ENCODE results near the gene TMEM234.

DNA sequence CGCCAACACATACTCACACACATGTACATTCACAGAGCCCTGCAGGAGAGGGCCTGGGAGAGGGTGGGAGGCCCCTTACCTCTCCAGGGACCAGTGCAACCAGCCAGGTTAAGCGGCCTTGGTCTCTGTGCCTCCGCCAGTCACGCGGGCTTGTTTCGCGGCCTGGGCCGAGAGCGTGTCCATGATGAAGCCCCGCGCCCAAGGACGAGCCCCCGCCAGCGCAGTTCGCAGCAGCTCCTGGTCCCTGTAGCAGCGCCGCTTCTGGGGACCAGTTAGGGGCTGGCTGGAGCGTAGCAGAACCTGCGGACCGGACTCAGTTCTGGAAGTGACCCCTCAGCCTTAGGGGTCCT, 17.6 kb upstream of the TMEM234 start:
- TF ChIP-seq ARNTL (CRISPR knock-in tag; IDR thresholded peaks at IDR 0.05; ENCODE audit: borderline replicate concordance, low read depth) = no peak
- no peak for TF ChIP-seq RARB (CRISPR knock-in tag; IDR thresholded peaks at IDR 0.05)
- TF ChIP-seq, protein P1, sequence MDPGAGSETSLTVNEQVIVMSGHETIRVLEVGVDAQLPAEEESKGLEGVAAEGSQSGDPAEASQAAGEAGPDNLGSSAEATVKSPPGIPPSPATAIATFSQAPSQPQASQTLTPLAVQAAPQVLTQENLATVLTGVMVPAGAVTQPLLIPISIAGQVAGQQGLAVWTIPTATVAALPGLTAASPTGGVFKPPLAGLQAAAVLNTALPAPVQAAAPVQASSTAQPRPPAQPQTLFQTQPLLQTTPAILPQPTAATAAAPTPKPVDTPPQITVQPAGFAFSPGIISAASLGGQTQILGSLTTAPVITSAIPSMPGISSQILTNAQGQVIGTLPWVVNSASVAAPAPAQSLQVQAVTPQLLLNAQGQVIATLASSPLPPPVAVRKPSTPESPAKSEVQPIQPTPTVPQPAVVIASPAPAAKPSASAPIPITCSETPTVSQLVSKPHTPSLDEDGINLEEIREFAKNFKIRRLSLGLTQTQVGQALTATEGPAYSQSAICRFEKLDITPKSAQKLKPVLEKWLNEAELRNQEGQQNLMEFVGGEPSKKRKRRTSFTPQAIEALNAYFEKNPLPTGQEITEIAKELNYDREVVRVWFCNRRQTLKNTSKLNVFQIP (CRISPR knock-in tag; IDR thresholded peaks at IDR 0.05; ENCODE audit: borderline replicate concordance, low read depth) = no peak
- TF ChIP-seq, protein P2, sequence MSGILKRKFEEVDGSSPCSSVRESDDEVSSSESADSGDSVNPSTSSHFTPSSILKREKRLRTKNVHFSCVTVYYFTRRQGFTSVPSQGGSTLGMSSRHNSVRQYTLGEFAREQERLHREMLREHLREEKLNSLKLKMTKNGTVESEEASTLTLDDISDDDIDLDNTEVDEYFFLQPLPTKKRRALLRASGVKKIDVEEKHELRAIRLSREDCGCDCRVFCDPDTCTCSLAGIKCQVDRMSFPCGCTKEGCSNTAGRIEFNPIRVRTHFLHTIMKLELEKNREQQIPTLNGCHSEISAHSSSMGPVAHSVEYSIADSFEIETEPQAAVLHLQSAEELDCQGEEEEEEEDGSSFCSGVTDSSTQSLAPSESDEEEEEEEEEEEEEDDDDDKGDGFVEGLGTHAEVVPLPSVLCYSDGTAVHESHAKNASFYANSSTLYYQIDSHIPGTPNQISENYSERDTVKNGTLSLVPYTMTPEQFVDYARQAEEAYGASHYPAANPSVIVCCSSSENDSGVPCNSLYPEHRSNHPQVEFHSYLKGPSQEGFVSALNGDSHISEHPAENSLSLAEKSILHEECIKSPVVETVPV (CRISPR knock-in tag; IDR thresholded peaks at IDR 0.05) = no peak
- no peak for TF ChIP-seq PPARA (CRISPR knock-in tag; IDR thresholded peaks at IDR 0.05; ENCODE audit: borderline replicate concordance)
- TF ChIP-seq ZFP3 (CRISPR knock-in tag; IDR thresholded peaks at IDR 0.05) = no peak
- no peak for TF ChIP-seq ZC3H10 (CRISPR knock-in tag; IDR thresholded peaks at IDR 0.05)
- TF ChIP-seq, protein P3, sequence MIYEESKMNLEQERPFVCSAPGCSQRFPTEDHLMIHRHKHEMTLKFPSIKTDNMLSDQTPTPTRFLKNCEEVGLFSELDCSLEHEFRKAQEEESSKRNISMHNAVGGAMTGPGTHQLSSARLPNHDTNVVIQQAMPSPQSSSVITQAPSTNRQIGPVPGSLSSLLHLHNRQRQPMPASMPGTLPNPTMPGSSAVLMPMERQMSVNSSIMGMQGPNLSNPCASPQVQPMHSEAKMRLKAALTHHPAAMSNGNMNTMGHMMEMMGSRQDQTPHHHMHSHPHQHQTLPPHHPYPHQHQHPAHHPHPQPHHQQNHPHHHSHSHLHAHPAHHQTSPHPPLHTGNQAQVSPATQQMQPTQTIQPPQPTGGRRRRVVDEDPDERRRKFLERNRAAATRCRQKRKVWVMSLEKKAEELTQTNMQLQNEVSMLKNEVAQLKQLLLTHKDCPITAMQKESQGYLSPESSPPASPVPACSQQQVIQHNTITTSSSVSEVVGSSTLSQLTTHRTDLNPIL (CRISPR knock-in tag; IDR thresholded peaks at IDR 0.05; ENCODE audit: low read depth) = no peak

Measured in SK-N-SH treated with all-trans-retinoic acid at 6 μM for 48 hours (cell line).